Left renal pelvis (tissue), 4 donors: ENCODE results near the gene ATP1B3. TPM values are rescaled to one million over a fixed set of nuclear protein-coding genes. Genes with fewer than 3 reads are reported as not detected.
"Not testable (repeated sequence)": the region's sequence is repeated elsewhere in the genome, so short reads cannot be mapped to it uniquely, and the experiment has no call there.

Experiments
- DNase-seq, 4 donors: peaks; one replicate each; pipeline ENCODE4 v3.0.0-alpha.2; 2013; ENCODE audit warnings: low read depth in 4 of 4, low spot score in 3 of 4
- polyA plus RNA-seq, 4 donors: library from polyadenylated mRNA; unstranded; fragments of 120-200 nt; gene quantifications; one replicate each; pipeline ENCODE4 v1.2.1, GENCODE V29; 2013; ENCODE audit not compliant: insufficient read length in 4 of 4

ATP1B3 gene
- polyA plus RNA-seq, 4 donors, result 87.5 to 265 (median 182) TPM

- no peak for DNase-seq
Observed at GRCh38 chr3:141940194-141940776, 63.8 kb downstream of the ATP1B3 start.

- no peak for DNase-seq
Observed at GRCh38 chr3:141941093-141941492, 64.7 kb downstream of the ATP1B3 start.

- no peak for DNase-seq
Observed at GRCh38 chr3:141942006-141942405, 65.6 kb downstream of the ATP1B3 start.

GRCh38 chr3:141945726-141946485, 69.5 kb downstream of the ATP1B3 start:
- no peak for DNase-seq

GRCh38 chr3:141949399-141949798, 73.0 kb downstream of the ATP1B3 start:
- DNase-seq, result no peak

- DNase-seq, result no peak
Observed at GRCh38 chr3:141949972-141950371, 73.5 kb downstream of the ATP1B3 start.

GRCh38 chr3:141950572-141951493, 74.4 kb downstream of the ATP1B3 start:
- DNase-seq, result no peak

- no peak for DNase-seq
Observed at GRCh38 chr3:141952611-141953010, 76.2 kb downstream of the ATP1B3 start.

GRCh38 chr3:141955175-141955574, 78.7 kb downstream of the ATP1B3 start:
- DNase-seq, result no peak

- no peak for DNase-seq
Observed at GRCh38 chr3:141959589-141960554, 83.4 kb downstream of the ATP1B3 start.

- no peak for DNase-seq
Observed at GRCh38 chr3:141960731-141961130, 84.3 kb downstream of the ATP1B3 start.

GRCh38 chr3:141963301-141963700, 86.9 kb downstream of the ATP1B3 start:
- no peak for DNase-seq

- DNase-seq, result no peak
Observed at GRCh38 chr3:141965471-141965870, 89.0 kb downstream of the ATP1B3 start.

- no peak for DNase-seq
Observed at GRCh38 chr3:141969711-141970110, 93.3 kb downstream of the ATP1B3 start.

GRCh38 chr3:141971571-141971970, 95.1 kb downstream of the ATP1B3 start:
- DNase-seq, result no peak

- DNase-seq, result no peak
Observed at GRCh38 chr3:141972399-141972798, 96.0 kb downstream of the ATP1B3 start.

- not testable (repeated sequence) for DNase-seq
Observed at GRCh38 chr3:141974777-141975176, 98.3 kb downstream of the ATP1B3 start.
